Adipocyte (in vitro differentiated cells): ENCODE measurements around the gene IGFBP4.

ENCODE experiments used
- DNase-seq: peaks from one replicate; pipeline ENCODE4 v3.0.0-alpha.2; 2015; ENCODE audit warnings: low read depth
- H3K27me3 ChIP-seq: replicated peaks from 2 replicates; pipeline ENCODE4 v1.7.0; 2013; ENCODE audit warnings: mild to moderate bottlenecking, low read length, moderate library complexity; ENCODE audit not compliant: control insufficient read depth, insufficient read depth
- H3K36me3 ChIP-seq: 2 replicates; pipeline ENCODE4 v1.7.0; 2013; ENCODE audit warnings: low read length, mild to moderate bottlenecking, moderate library complexity; ENCODE audit not compliant: control insufficient read depth, insufficient read depth, severe bottlenecking
- H3K4me1 ChIP-seq: 2 replicates; pipeline ENCODE4 v1.7.0; 2013; ENCODE audit warnings: mild to moderate bottlenecking, low read length, moderate library complexity; ENCODE audit not compliant: control insufficient read depth, insufficient read depth
- H3K4me3 ChIP-seq: 2 replicates; pipeline ENCODE4 v1.7.0; 2013; ENCODE audit warnings: mild to moderate bottlenecking, low read length, moderate library complexity
- H3K9ac ChIP-seq: 2 replicates; pipeline ENCODE4 v1.7.0; 2013; ENCODE audit warnings: mild to moderate bottlenecking, low read length, moderate library complexity
- H3K9me3 ChIP-seq: 2 replicates; pipeline ENCODE4 v1.7.0; 2013; ENCODE audit warnings: mild to moderate bottlenecking, low read length, moderate library complexity; ENCODE audit not compliant: control insufficient read depth

The IGFBP4 gene

DNA sequence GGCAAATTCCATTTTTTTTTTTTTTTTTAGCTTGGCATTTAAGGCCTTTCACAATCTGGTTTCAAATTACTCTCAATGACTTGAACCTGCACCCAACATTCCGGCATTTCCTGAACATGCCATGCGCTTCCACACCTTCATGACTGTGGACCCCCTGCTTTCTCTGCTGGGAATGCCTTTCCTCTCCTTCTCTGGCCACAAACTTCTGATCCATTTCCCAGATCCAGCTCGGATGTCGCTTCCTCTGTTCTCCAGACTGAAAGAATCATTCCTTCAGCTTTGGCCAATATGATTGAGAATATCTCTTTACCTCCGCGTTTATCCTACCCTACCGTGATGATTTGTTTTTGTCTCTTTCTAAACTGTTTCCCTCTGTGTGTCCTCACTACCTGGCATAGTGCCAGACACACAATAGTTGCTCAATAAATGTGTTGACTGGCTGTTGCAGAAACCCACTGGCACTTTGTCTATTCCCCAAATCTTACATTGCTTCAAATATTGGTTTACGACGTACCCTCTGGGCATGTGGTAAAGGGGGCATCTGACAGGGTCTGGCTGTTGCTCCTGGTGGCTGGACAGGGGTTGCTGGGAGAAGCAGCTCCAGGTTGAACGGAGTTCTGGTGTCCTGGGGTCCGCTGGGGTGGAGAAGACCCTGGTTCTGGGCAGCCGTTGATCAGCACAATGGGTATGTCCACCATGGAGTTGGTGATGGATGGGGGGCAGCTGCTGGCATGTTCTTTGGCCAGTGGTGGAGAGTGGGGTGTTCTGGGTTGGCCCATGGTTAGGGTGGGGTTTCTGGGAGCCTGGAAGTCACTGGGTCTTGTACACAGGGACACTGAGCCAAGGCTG, 43.5 kb downstream of the IGFBP4 start:
- DNase-seq: peak; percentile 61

DNA sequence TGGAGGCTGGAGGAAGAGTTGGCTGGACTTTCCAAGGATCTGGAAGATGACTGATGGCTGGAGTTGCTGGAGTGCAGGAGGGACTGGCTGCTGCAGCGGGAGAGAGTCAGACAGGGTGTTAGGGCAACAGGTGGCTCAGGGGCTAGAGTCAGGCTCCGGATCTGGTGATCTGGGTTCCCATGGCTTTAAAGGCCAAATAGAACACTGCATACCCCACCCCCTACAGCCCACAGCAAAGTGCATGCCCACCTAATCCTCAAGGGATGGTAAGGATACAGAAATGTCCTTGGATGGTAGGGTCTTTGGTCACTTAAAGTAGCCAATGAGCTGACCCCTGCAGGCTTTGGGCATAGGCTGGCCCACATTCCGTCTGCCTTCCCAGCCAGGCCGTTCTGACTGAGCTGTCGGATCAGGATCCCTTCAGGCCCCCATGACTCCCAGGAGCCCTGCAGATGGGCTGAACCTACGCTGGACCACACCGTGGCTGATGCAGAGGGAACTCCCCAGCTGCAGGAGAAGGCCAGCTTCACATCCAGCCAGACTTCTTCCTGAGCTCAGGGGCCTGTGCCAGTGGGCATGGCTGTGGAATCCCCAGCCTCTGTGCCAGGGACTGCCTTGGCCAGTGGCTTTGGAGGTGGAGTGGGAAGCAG, 44.2 kb downstream of the IGFBP4 start:
- Histone ChIP-seq H3K9ac (peak overlapping the region; percentile 68), H3K36me3 (no peaks in the 10 kb centered on the region), H3K4me3 (peak overlapping the region; percentile 42), H3K27me3 (no peaks in the 10 kb centered on the region), H3K4me1 (peaks cover 46% of the 10 kb centered on the region), H3K9me3 (no peaks in the 10 kb centered on the region)
- DNase-seq: no peak

More for the DNA sequence above, 43.5 kb downstream of the IGFBP4 start:
- Histone ChIP-seq H3K9me3 (no peaks in the 10 kb centered on the region), H3K27me3 (no peaks in the 10 kb centered on the region), H3K4me3 (peak overlapping the region; percentile 42), H3K9ac (peak overlapping the region; percentile 68), H3K36me3 (no peaks in the 10 kb centered on the region), H3K4me1 (peaks cover 46% of the 10 kb centered on the region)

DNA sequence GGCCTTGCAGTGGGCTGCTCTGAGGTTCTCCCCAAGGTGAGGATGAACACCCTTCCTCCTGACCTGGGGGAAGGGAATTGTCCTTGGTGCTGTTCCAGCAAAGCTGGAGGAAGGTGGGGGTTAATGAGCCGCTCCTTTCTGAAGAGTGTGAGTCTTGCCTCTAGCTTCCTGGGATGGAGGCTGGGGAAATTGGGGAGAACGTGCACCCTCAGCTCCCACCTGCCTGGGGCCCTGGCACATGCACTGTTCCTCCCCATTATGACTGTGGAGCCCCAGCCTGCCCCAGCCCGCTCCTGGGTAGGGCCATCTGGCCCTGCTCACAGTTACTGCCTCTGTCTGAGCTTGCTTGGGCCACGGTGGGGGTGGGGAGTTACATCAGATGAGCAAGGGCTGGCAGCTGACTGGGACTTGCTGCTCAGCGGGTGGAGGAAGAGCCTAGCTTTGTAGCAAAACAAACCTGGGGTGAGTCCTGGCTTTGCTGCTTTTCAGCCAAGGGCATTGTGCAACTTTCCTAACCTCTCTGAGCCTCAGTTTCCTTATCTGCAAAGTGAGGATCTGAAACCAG, 47.1 kb downstream of the IGFBP4 start:
- Histone ChIP-seq H3K9me3 (no peaks in the 10 kb centered on the region), H3K36me3 (no peaks in the 10 kb centered on the region), H3K4me3 (no peak overlapping the region), H3K4me1 (peaks cover 48% of the 10 kb centered on the region), H3K9ac (peak overlapping the region; percentile 37), H3K27me3 (no peaks in the 10 kb centered on the region)
- peak; percentile 57 for DNase-seq

DNA sequence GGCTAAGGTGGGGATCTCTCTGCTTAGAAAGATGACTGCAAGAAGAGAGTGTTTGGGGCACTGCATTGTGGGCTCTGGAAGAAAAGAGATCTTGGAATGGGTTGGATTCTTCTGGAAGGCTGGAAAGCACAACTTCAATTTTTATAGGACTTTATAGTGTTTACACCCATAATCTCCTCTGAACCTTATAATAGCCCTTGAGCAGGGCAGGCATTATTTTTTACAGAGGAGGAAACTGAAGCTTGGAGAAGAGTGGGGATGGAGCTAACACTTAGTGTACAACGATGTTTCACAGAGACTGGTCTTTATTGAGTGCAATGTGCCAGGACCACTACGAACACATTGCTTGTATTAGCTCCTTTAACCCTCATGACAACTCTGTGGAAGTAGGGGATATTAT, 47.7 kb downstream of the IGFBP4 start:
- H3K36me3 ChIP-seq: no peaks in the 10 kb centered on the region
- no peak for DNase-seq
- H3K4me3 ChIP-seq: no peak overlapping the region
- peak overlapping the region; percentile 37 for H3K9ac ChIP-seq
- H3K27me3 ChIP-seq: no peaks in the 10 kb centered on the region
- H3K9me3 ChIP-seq: no peaks in the 10 kb centered on the region
- peaks cover 42% of the 10 kb centered on the region for H3K4me1 ChIP-seq

DNA sequence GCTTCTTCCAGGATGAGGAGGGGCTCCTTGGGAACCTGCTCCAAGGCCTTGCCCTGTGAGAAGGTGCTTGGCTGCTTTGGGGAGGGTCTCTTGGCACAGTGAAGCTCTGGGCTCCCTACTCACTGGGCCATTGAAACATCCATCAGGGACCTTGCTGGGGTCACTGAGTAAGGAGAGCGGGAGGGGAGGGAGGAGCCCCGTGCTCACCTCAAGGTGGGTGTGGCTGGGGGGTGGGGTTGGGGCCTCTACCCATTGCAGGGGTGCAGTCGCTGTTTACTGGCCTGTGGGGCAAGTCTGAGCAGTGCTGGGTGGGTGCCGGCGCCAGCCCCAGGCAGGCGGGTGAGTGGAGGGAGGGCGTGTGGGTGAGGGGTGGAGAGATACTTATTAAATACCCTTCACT, 48.2 kb downstream of the IGFBP4 start:
- no peaks in the 10 kb centered on the region for H3K36me3 ChIP-seq
- no peak for DNase-seq
- no peaks in the 10 kb centered on the region for H3K9me3 ChIP-seq
- no peaks in the 10 kb centered on the region for H3K27me3 ChIP-seq
- no peak overlapping the region for H3K4me3 ChIP-seq
- H3K4me1 ChIP-seq: peaks cover 38% of the 10 kb centered on the region
- H3K9ac ChIP-seq: no peak overlapping the region

DNA sequence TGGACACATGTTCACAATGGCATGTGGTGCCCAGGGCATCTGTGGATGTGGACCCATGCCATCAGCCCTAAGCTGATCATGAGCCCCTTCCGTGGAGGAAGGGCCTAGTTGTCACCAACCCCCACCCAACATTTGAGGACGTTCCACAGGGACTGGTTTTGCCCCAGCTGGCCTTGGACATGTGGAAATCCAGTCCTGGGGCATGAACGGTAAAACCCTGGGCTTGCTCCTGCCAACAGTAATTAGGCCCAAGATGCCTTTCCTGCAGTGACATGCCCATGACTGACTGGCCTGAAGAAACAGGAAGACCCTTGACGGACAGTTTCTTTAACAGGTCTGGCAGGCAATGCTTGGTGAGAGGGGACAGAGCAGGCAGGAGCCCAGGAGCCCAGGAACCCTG, 50.4 kb downstream of the IGFBP4 start:
- Histone ChIP-seq H3K9ac (peak overlapping the region; percentile 45), H3K27me3 (no peaks in the 10 kb centered on the region), H3K4me3 (no peak overlapping the region), H3K9me3 (no peaks in the 10 kb centered on the region), H3K4me1 (peaks cover 34% of the 10 kb centered on the region), H3K36me3 (no peaks in the 10 kb centered on the region)
- no peak for DNase-seq

DNA sequence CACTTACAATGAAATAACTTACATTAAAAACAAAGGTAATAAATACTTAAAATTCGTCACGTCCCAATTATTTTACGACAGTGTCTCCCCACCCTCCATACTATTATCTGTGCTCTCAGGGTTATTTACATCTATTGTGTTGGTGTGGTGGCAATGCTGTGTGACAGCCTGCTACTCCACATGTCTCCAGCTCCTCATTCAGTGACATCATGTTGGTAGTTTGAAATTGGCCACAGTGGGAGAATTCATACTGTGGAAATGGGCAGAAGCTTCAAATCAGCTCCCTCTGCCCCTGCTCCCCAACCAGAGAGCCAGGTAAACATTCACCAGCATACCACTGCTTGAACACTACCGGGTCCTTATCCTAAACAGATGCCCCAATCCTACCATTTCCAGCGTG, 51.9 kb downstream of the IGFBP4 start:
- no peak overlapping the region for H3K4me3 ChIP-seq
- peaks cover 42% of the 10 kb centered on the region for H3K4me1 ChIP-seq
- no peaks in the 10 kb centered on the region for H3K36me3 ChIP-seq
- DNase-seq: no peak
- H3K9ac ChIP-seq: no peak overlapping the region
- no peaks in the 10 kb centered on the region for H3K27me3 ChIP-seq
- H3K9me3 ChIP-seq: no peaks in the 10 kb centered on the region

DNA sequence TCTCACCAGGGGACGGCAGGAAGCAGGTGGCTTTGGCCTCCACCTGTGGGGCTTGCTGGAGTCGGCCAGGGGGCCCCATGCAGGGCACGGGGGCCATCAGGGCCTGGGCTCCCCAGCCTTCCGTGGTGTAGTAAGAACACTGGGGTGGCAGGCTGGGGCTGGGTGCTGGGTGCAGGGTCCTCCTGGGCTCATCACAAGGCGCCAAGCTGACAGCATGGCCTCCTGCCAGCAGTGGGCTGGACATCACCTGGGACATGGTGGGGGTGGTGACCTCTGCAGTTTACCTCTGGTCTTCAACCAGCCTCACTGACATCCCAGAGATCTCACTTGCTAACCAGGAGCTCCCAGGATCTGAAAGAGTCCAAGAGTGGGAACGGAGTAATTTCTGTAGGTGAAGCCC, 52.9 kb downstream of the IGFBP4 start:
- Histone ChIP-seq H3K4me1 (peaks cover 37% of the 10 kb centered on the region), H3K36me3 (no peaks in the 10 kb centered on the region), H3K4me3 (no peak overlapping the region), H3K9me3 (no peaks in the 10 kb centered on the region), H3K27me3 (no peaks in the 10 kb centered on the region), H3K9ac (no peak overlapping the region)
- no peak for DNase-seq

DNA sequence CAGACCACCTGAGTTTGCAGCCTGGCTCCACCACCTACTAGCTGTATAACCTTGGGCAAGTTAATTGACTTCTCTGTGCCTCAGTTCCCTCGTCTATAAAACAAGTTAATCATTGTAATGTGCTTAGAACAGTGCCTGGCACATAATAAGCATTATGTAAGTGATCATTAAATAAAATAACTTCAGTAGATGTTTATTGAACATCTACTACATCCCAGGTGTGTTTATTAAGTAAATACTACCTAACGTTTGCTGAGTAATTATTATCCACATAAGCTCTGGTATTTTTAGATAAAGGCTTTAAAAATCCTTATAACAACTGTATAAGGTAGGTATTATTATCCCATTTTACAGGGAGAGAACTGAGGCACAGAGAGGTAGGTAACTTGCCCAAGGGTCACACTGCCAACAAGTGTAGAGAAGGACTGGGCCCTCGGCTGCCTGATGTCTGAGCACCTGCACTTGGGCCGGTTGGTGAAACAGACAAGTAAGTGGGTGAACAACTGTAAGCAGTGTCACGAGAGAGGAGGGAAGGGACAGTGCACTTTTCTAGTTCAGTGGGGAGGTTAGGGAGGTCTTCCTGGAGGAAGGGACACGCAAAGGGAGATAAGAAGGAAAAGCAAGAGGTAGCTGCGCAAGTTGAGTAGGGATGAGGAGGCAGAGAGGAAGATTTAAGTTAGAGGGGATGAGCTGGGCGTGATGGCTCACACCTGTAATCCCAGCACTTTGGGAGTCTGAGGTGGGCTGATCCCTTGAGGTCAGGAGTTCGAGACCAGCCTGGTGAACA, 53.6 kb downstream of the IGFBP4 start:
- no peak overlapping the region for H3K4me3 ChIP-seq
- DNase-seq: no peak
- no peaks in the 10 kb centered on the region for H3K36me3 ChIP-seq
- no peak overlapping the region for H3K9ac ChIP-seq
- no peaks in the 10 kb centered on the region for H3K9me3 ChIP-seq
- H3K4me1 ChIP-seq: peaks cover 37% of the 10 kb centered on the region
- H3K27me3 ChIP-seq: no peaks in the 10 kb centered on the region

DNA sequence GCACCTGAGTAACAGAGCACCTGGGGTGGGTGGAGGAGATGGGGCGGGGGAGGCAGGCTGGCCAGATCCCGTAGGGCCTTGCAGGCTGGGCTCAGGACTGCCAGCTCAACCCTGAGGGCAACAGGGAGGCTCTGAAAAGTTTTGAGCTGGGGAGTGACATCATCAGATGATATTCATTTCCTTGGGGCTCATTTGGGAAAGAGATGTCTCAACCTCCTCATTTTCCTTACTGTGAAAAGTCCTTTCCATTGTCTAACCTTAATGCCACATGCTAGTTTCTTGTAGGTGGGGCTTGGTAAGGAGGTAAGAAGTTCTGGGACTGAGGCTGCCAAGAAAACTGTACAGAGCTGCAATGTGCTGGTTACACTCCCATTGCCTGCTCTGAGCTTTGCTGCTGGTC, 54.4 kb downstream of the IGFBP4 start:
- H3K9me3 ChIP-seq: no peaks in the 10 kb centered on the region
- H3K9ac ChIP-seq: no peak overlapping the region
- no peaks in the 10 kb centered on the region for H3K36me3 ChIP-seq
- H3K4me1 ChIP-seq: peaks cover 37% of the 10 kb centered on the region
- DNase-seq: peak; percentile 65
- no peaks in the 10 kb centered on the region for H3K27me3 ChIP-seq
- H3K4me3 ChIP-seq: no peak overlapping the region
